Left renal pelvis (tissue), 4 donors: ENCODE measurements around the gene KRTAP1-3. TPM values are rescaled to one million over a fixed set of nuclear protein-coding genes. Genes with fewer than 3 reads are reported as not detected.
"Not testable (repeated sequence)": the region's sequence is repeated elsewhere in the genome, so short reads cannot be mapped to it uniquely, and the experiment has no call there.

Experiments used
- DNase-seq, 4 donors: peaks; one replicate each; pipeline ENCODE4 v3.0.0-alpha.2; 2013; ENCODE audit warnings: low read depth in 4 of 4, low spot score in 3 of 4
- polyA plus RNA-seq, 4 donors: library from polyadenylated mRNA; unstranded; fragments of 120-200 nt; gene quantifications; one replicate each; pipeline ENCODE4 v1.2.1, GENCODE V29; 2013; ENCODE audit not compliant: insufficient read length in 4 of 4

Gene KRTAP1-3
- polyA plus RNA-seq, 4 donors = not detected

DNA sequence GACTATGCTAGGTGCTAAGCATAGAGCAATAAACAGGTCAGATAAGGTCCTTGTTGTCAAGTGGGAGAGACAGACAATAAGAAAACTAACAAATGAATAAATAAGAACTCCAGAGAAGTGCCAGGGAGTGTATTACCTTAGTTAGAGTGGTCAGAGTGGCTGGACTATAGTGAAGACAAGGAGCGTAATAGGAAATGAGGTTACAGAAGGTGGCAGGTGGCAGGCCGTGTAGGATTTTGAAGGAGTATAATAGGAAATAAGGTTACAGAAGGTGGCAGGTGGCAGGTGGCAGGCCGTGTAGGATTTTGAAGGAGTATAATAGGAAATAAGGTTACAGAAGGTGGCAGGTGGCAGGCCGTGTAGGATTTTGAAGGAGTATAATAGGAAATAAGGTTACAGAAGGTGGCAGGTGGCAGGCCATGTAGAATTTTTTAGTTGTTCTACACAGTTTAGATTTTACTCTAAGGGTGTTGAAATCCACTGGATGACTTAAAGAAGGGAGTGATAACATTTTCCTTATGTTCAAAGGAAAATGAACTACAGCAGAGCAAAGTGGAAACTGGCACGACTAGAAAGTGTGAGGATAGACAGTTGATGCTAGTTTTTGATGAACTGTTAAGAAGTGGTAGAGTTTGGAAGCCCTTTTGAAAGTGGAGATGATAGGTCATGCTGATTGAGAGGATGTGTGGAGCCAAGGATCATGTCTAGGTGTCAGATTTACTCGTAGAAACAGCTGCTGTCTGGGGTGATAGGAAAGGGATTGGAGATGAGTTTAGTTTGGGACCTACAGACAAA lies 22.2 kb downstream of the KRTAP1-3 start:
- DNase-seq = no peak

DNA sequence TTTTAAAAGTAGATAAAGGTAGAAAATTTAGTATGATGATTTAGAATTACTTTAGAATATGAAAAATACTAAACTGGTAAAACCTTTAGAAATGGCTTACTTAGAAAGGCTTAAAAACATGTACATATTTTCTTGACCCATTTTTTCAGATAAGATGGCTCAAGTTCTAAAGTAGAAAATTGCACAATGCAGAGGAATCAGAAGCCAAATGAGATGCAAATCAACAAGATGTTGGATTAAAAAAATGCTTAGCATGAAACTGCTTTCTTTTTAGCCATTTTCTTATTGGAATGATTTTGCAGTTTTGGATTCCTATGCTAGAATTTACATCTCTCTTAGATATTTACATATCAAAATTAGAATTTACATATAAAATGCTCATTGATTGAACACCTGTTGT lies 24.2 kb downstream of the KRTAP1-3 start:
- DNase-seq = no peak

DNA sequence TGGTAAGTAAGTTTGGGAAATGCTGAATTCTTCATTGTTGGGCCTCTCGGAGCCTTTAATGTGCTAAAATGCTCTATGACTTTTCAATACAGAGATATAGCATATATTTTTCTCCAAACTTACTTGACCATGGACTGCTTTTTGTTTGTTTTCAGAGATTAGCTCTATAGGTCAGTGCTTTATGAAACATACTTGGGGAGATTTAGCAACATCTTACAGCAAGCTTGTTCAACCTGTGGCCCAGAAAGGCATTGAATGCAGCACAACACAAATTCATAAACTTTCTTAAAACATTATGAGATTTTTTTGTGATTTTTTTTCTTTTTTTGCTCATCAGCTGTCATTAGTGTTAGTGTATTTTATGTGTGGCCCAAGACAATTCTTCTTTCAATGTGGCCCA lies 24.7 kb downstream of the KRTAP1-3 start:
- no peak for DNase-seq

DNA sequence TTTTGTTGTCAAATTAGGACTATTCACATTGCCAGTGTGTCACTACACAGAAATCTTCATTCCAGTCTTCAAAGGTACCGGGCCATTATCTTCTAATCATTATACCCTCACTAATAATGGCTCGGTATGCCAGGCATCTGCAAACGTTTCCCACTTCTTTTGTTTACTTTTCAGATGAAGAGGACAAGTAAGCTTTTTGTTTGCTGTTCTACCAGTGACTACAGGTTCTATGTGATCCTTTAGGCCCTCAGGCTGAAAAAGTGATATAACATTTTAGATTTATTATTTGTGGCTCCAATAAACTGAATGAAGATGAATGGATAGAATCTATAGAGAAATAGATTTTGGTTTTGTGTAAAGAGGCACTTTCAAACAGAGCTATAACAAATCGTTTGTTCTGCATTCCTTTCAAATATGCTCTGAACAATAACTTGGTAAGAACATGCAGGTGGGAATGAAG lies 25.3 kb downstream of the KRTAP1-3 start:
- DNase-seq = no peak

DNA sequence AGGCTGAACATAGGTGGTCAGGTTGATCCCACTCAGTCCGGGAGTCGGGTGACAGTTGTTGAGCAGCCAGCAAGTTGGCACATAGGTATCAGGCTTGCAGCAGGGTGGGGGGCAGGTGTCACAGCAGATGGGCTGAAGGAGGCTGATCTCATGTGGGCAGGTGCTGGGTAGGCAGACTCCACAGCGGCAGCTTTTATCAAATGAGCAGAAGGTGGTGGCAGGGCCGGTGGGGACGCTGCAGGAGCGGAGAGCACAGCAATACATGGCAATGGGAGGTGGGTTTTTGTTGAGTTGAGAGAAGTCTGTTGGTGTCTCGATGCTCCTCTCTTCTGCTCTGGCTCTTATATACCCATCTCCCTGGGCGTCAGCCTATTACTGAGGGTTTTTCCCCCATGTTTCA lies 25.9 kb downstream of the KRTAP1-3 start, which contains the start of gene KRTAP3-1:
TSS of gene KRTAP3-1 (minus strand) at position 318 of the 400 bp plus-strand sequence. CDS start at position 264, 54 bp downstream.
- no peak for DNase-seq

DNA sequence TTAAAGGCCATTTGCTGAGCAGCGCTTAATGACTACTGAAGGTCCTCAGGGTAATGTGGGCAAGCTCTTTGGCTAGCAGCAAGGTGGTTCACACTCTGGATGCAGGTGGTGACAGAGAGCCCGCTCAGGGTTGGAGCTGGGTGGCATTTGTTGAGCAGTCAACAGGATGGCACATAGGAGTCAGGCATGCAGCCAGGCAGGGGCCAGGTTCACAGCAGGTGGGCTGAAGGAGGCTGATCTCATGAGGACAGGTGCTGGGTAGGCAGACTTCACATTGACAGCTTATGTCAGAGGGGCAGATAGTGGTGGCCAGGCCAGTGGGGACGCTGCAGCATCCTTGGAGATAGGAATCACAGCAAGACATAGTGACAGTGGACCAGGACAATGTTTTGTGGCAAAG lies 30.3 kb downstream of the KRTAP1-3 start:
- no peak for DNase-seq

DNA sequence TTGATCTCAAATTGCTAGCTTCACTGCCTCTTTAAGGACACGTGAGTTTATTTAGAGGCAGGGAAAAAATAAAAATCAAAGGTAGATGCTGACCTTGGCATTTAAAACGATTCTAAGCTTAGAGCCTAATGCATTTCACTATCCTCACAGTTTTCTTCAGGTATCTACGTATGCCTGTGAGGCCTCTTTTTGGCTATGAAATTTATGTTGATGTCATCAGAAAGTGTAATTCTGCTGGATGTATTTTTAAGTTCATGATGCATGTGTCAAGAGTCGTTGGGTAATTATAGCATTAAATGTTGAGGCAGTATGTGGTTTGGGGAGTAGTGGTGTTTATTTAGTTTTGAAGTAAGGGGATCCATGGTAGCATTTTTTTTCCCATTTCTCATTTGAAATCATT lies 30.7 kb downstream of the KRTAP1-3 start:
- no peak for DNase-seq

DNA sequence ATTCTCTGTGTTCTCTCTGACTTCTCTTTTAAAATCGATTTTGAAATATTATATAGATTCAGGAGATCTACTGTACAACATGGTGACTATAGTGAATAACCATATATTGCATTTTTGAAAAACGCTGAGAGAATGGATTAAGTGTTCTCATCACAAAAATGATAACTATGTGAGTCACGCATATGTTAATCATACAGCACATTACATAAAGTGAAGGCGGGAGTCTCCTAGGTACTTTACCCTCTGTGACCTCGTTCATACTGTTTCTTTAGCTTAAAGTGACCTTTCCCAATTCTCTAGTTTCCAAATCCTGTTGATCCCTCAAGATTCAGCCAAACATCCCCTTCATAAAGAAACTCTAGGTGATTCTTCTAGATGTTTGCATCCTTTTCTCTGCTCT lies 31.9 kb downstream of the KRTAP1-3 start:
- no peak for DNase-seq

DNA sequence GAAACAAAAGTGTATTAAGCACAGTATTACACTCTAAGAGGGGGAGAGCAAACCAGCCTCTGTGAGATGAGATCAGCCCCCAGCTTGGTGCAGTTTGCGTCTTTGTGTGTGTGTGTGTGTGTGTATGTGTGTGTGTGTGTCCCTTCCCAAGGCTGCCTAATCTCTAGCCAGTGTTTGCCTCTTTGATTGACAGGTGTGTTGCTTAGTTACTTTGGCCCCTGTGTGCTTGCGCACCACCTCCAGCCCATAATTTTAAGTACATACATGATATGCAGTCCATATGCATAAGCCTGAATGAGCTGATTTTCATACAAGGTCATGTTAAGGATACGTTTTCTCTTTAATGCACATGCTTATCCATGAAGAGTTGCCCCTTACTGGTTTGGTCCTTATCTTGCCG lies 32.9 kb downstream of the KRTAP1-3 start:
- DNase-seq = no peak

DNA sequence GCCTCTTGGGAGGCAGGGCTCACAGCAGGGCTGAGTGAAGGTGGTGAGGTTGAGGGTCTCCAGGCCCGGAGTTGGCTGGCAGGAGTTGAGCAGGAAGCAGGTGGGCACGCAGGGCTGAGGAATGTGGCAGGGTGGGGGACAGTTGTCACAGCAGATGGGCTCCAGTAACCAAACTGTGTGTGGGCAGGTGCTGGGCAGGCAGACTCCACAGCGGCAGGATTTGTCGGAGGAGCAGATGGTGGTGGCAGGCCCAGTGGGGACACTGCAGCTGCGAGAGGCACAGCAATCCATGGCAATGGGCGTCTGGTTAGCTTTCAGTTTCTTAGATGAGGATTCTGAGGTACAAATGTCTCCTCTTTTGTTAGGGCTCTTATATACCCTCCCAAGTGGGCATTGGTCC lies 35.1 kb downstream of the KRTAP1-3 start, which contains the start of gene KRTAP3-2:
TSS of gene KRTAP3-2 (minus strand) at position 344 of the 400 bp plus-strand sequence. CDS start at position 291, 53 bp downstream.
- DNase-seq = not testable (repeated sequence)

DNA sequence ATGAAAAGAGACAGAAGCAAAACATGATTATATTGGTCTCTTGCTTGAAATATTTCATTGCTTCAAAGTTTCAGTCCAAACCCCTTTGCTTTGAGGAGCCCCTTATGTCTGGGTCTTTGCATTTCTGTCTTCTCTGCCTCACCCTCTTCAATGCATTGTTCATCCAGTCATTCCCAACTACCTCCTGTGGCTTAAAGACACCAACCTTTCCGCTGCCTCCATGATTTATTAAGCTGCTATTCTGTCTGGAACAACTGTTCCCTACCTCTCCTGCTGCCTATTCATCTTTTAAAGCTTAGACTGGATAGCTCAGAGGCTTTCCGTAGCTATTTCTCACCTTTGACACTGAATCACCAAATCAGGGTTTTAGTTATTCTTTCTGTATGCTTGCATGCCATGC lies 37.3 kb downstream of the KRTAP1-3 start:
- no peak for DNase-seq

DNA sequence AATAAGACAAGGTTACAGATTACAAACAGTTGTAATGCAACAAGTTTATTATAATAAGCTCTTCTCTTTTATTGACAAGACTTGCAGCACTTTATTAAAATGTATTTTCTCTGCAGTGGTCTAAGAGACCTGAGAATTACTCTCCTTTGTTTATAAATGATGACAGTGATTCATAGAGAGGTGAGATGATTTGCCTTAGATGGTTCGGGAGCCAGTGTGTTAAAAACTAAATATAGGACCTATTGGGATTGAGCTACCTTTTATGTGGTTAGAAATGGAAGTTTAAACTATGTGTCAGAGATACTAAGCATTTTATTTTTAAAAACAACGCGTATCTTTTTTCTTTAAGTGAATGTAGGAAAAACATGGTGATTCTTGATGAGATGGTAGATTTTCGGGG lies 37.8 kb downstream of the KRTAP1-3 start:
- no peak for DNase-seq

DNA sequence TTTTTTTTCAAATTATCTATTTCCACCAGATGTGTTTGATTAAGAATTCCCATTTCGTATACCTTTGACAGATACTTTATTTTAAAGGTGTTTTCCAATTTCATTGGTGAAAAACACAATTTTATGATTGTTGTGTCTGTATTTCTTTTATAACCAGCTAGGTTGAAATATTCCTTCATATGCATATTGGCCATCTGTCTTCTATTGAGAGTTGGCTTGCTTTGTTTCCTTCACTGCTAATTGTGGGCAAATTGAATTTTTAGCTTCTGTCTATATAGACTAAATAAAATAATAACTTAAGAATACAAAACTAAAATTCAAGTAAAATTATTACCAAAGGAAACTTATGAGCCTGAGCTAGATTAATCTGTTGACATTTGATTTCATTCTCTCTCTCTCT lies 39.6 kb downstream of the KRTAP1-3 start:
- DNase-seq = no peak

DNA sequence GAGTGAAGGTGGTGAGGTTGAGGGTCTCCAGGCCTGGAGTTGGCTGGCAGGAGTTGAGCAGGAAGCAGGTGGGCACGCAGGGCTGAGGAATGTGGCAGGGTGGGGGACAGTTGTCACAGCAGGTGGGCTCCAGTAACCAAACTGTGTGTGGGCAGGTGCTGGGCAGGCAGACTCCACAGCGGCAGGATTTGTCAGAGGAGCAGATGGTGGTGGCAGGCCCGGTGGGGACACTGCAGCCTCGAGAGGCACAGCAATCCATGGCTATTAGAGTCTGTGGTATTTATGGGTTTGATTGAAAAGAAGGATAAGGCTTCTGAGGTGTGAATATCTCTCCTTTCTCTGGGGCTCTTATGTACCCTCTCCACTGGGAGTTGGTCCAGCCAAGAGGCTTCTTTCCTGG lies 40.8 kb downstream of the KRTAP1-3 start, which contains the start of gene KRTAP3-3:
TSS of gene KRTAP3-3 (minus strand) at position 326 of the 400 bp plus-strand sequence. CDS start at position 259, 67 bp downstream.
- DNase-seq = no peak

DNA sequence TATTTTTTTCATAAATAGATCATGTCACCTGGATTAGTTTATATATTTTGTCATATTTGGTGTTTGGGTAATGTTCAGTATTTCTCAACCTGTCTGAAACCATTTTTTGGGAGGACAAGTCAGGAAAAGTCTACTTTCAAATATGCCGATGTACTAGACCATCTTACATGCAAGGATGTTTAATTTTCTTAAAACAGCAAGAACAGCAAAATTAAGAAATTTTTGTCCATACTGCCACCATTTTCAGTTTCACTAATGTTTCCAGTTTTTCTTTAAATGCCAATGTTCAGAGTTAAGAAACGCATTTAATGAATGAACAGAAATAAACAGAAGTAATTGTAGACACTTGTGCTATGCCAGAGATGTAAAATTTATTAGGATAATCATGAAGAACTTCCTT lies 41.6 kb downstream of the KRTAP1-3 start:
- DNase-seq = no peak

DNA sequence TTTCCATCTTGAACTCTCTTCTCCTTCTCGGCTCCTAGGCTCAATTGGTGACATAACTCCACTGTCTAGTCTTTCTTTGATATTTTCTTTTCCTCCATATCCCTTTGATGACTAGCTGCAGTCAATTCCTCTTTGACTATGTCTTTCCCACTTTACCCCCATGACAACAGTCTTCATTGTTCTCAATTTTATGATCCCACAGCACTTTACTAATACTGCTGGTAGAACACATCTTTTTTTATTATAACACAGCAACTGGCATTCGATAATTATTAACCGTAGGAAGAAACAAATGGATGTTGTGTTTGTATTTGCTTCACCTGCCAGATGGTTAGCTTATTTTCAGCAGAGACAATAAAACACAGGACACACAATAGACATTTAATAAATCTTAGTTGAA lies 42.0 kb downstream of the KRTAP1-3 start:
- no peak for DNase-seq

DNA sequence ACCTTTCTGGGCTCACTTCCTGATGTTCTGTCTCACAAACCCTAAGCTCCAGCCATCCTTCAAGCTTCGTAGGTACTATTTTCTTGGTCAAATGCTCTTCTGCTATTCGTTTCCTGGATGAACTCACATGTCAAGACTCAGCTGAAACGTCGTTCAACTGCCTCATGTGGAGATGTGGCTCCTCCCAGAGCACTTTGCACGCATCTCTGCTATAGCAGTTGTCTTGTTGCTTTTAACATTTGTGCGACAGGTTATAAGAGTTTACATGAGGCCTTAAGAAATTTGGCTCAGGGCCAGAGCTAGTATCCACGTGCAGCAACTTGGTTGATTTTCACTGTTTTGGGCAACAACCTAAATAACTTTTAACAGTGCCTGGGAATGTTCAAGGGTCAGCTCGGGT lies 47.8 kb downstream of the KRTAP1-3 start:
- DNase-seq = no peak

DNA sequence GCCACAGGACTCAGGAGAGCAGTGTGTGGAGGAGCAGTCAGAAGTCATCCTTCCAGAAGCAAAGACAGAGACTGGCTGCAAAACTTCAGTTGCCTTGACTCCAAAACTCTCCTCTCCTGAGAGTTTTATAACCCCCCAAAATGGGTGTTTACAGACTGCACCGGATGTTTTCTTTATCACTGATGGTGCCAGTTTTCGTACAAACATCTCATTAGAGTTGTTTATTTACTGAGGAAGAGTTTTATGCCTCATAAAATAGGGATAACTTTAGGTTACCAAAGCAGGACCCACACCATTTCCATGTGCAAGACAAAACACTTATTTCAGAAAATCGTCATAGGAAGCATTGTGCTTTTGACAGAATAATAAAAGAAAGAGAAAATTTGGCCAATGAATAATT lies 50.4 kb downstream of the KRTAP1-3 start, which contains the start of gene KRT40:
TSS of gene KRT40 (minus strand) at position 101 of the 400 bp plus-strand sequence. CDS start at position 48, 53 bp downstream.
- no peak for DNase-seq
